H1 (cell line): Measurements from ENCODE around the gene CR2.

Experiments used
- BRCA1 ChIP-seq: IDR thresholded peaks from 2 replicates; pipeline ENCODE4 v1.6.1; 2012; ENCODE audit warnings: low read depth, low read length, improper control_type of control experiment
- CHD1 ChIP-seq: IDR thresholded peaks from 2 replicates; pipeline ENCODE4 v1.6.1; 2012; ENCODE audit warnings: low read depth, low read length, improper control_type of control experiment
- CHD2 ChIP-seq: IDR thresholded peaks from 2 replicates; pipeline ENCODE4 v1.6.1; 2012; ENCODE audit warnings: low read length, improper control_type of control experiment
- CTCF ChIP-seq, 3 experiments: IDR thresholded peaks; 1 replicate in 2 of 3; 2 replicates in 1 of 3; pipeline versions ENCODE4 v1.5.1 to v1.6.1; 2011; ENCODE audit warnings: low read length in 3 of 3, mild to moderate bottlenecking in 3 of 3, inconsistent platforms in 2 of 3, low read depth in 1 of 3, moderate library complexity in 1 of 3; ENCODE audit not compliant: insufficient read depth in 1 of 3; ENCODE audit errors: control extremely low read depth in 1 of 3
- EGR1 ChIP-seq: IDR thresholded peaks from 2 replicates; pipeline ENCODE4 v1.6.1; 2011; ENCODE audit warnings: low read depth, low read length, borderline replicate concordance
- EP300 ChIP-seq, 2 experiments: IDR thresholded peaks; 1 replicate in 1 of 2; 2 replicates in 1 of 2; pipeline ENCODE4 v1.6.1; 2011 to 2012; ENCODE audit warnings: low read depth in 2 of 2, low read length in 2 of 2, mild to moderate bottlenecking in 2 of 2, borderline replicate concordance in 1 of 2, inconsistent platforms in 1 of 2, moderate library complexity in 1 of 2
- EZH2 ChIP-seq: fragments of 200-600 bp; sonication (generic); IDR thresholded peaks from 2 replicates; pipeline ENCODE4 v1.7.1; 2012; ENCODE audit warnings: low read depth, mild to moderate bottlenecking, moderate library complexity, low read length, inconsistent platforms; ENCODE audit not compliant: severe bottlenecking
- POLR2A ChIP-seq, 2 experiments: IDR thresholded peaks; 1 replicate in 1 of 2; 2 replicates in 1 of 2; pipeline ENCODE4 v1.6.1; 2011; ENCODE audit warnings: low read depth in 2 of 2, low read length in 2 of 2, mild to moderate bottlenecking in 2 of 2; ENCODE audit errors: control extremely low read depth in 1 of 2
- TAF7 ChIP-seq: optimal IDR thresholded peaks from 2 replicates; pipeline ENCODE3; 2011; ENCODE audit warnings: low read depth, mild to moderate bottlenecking, inconsistent platforms, low read length, moderate library complexity, borderline replicate concordance
- TBP ChIP-seq: IDR thresholded peaks from 2 replicates; pipeline ENCODE4 v1.6.1; 2011; ENCODE audit warnings: low read depth, low read length, improper control_type of control experiment
- YY1 ChIP-seq: IDR thresholded peaks from 2 replicates; pipeline ENCODE4 v1.6.1; 2011; ENCODE audit warnings: low read depth, mild to moderate bottlenecking, low read length

- no peak for TF ChIP-seq CTCF (IDR thresholded peaks at IDR 0.05; ENCODE audit: control extremely low read depth in 1 of 3, insufficient read depth in 1 of 3, low read depth in 1 of 3, low read length in 3 of 3)
- no peak for TF ChIP-seq EGR1
- no peak for TF ChIP-seq YY1
- TF ChIP-seq EP300 (IDR thresholded peaks at IDR 0.05; ENCODE audit: borderline replicate concordance in 1 of 2, low read depth in 2 of 2, low read length in 2 of 2), result no peak
- no peak for TF ChIP-seq TBP
- TF ChIP-seq CHD2, result no peak
- no peak for TF ChIP-seq CHD1
- TF ChIP-seq BRCA1, result no peak
- no peak for TF ChIP-seq POLR2A (IDR thresholded peaks at IDR 0.05; ENCODE audit: control extremely low read depth in 1 of 2, low read depth in 2 of 2, low read length in 2 of 2)
- TF ChIP-seq TAF7, result no peak
- TF ChIP-seq EZH2, result no peak
These were observed 26.1 kb upstream of the CR2 start for GRCh38 chr1:207427832-207428585.
